Kidney (tissue), 14 donors: Measurements from ENCODE around the gene CCDC188. TPM values are rescaled to one million over a fixed set of nuclear protein-coding genes. Genes with fewer than 3 reads are reported as not detected.

Experiments used
- DNase-seq, 5 donors: peaks; one replicate each; pipeline ENCODE4 v3.0.0-alpha.2; 2013 to 2020
- FAIRE-seq: peaks from 2 replicates; lab custom pipeline; 2012; peaks lifted over from hg19 to GRCh38; lab: Jason Lieb, UNC
- H3K27ac ChIP-seq, 2 donors: one replicate each; pipeline ENCODE4 v1.7.0; 2013; ENCODE audit warnings: low read depth in 2 of 2, low read length in 2 of 2, inconsistent platforms in 1 of 2
- H3K27me3 ChIP-seq: one replicate; pipeline ENCODE4 v1.7.1; 2013; ENCODE audit warnings: low read length, inconsistent platforms; ENCODE audit not compliant: control insufficient read depth, insufficient read depth
- H3K36me3 ChIP-seq, 3 donors: one replicate each; pipeline versions ENCODE4 v1.7.0 to v1.7.1; 2013; ENCODE audit warnings: low read length in 3 of 3, control low read depth in 1 of 3, inconsistent platforms in 1 of 3; ENCODE audit not compliant: insufficient read depth in 3 of 3, control insufficient read depth in 2 of 3
- H3K4me1 ChIP-seq, 3 donors: one replicate each; pipeline versions ENCODE4 v1.7.0 to v1.7.1; 2013; ENCODE audit warnings: low read length in 3 of 3, inconsistent platforms in 1 of 3, low read depth in 1 of 3; ENCODE audit not compliant: control insufficient read depth in 2 of 3, insufficient read depth in 2 of 3
- H3K4me3 ChIP-seq, 3 donors: one replicate each; pipeline versions ENCODE4 v1.7.0 to v1.8.1; 2013; ENCODE audit warnings: low read length in 3 of 3, control low read depth in 1 of 3, inconsistent platforms in 1 of 3
- H3K9ac ChIP-seq, 3 donors: one replicate each; pipeline versions ENCODE4 v1.7.0 to v1.7.1; 2013; ENCODE audit warnings: low read length in 3 of 3, control low read depth in 1 of 3, inconsistent platforms in 1 of 3
- H3K9me3 ChIP-seq, 3 donors: one replicate each; pipeline versions ENCODE4 v1.7.0 to v1.7.1; 2013; ENCODE audit warnings: low read length in 3 of 3, control low read depth in 1 of 3, inconsistent platforms in 1 of 3; ENCODE audit not compliant: control insufficient read depth in 2 of 3, insufficient read depth in 1 of 3
- CTCF ChIP-seq: IDR thresholded peaks from 3 replicates; pipeline ENCODE4 v1.5.1; 2012; ENCODE audit warnings: mild to moderate bottlenecking, moderate library complexity, borderline replicate concordance; ENCODE audit not compliant: insufficient read depth; ENCODE audit errors: extremely low read depth
- intact Hi-C: fragments of 100-400 bp; cut with DNase I; formaldehyde crosslinking; loops from one replicate; pipeline ENCODE4 v1.11.1; 2022
- polyA plus RNA-seq: library from polyadenylated mRNA; stranded (reverse); fragments of 350-450 nt; fragmentation: Illumina TruSeq; extraction: RNeasy Lipid Tissue Mini Kit (QIAGEN cat#74804); gene quantifications from one replicate; pipeline ENCODE4 v1.2.3, GENCODE V29; 2014; ENCODE audit warnings: low read depth, low replicate concordance; ENCODE audit not compliant: insufficient read depth
- total RNA-seq: library from RNA; stranded (reverse); fragmentation: NEBNext Ultra II Directional; extraction: Animal tissue kit (Norgen Biotek cat#: 25700); gene quantifications from one replicate; pipeline ENCODE4 v1.2.1, GENCODE V29; 2021
- donor health status: control.
- donor health status: control.
- donor health status: control.
- donor health status: control.
- donor health status: control.
- donor health status: DM: yes; HTN: yes; CAD: no.
- donor health status: Normal renal cell carcinoma (clear cell type).

Gene CCDC188
- total and polyA plus RNA-seq, 2 donors from 2014 or later = 0.54 to 2.8 TPM

DNA sequence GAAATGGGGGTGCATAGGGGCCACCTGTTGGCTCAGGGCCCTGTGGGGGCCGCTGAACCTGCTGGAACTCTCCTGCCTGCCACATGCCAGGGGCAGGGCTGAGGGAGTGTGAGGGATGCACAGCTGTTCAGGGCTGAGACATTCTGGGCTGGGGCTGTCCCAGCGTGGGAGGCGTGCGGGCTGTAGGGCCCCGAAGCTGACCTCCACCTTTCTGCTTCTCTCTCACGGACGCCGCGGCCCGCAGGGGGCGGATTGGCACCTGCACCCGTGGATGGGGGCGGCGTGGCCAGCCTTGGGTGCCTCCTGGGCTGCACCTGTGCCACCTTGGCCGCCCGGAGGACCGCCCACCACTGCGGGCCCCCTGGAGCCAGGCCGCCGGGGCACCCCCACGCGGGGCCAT lies 4.1 kb downstream of the CCDC188 start:
- Histone ChIP-seq H3K4me3 (no peak overlapping the region), H3K9ac (no peak overlapping the region), H3K27ac (no peak overlapping the region), H3K9me3 (no peaks in the 10 kb centered on the region), H3K4me1 (no peaks in the 10 kb centered on the region), H3K27me3 (no peaks in the 10 kb centered on the region), H3K36me3 (no peaks in the 10 kb centered on the region)
- DNase-seq (no peak), FAIRE-seq (no peak)
- TF ChIP-seq CTCF = no peak
- intact Hi-C loops = no loop called here

GRCh38 chr22:20145832-20146223 lies 5.0 kb downstream of the CCDC188 start:
- H3K9me3 ChIP-seq = no peaks in the 10 kb centered on the region
- no peak overlapping the region for H3K4me3 ChIP-seq
- intact Hi-C loops = no loop called here
- DNase-seq (no peak), FAIRE-seq (no peak)
- no peaks in the 10 kb centered on the region for H3K4me1 ChIP-seq
- no peaks in the 10 kb centered on the region for H3K27me3 ChIP-seq
- H3K27ac ChIP-seq = no peak overlapping the region
- TF ChIP-seq CTCF = no peak
- H3K36me3 ChIP-seq = no peaks in the 10 kb centered on the region
- H3K9ac ChIP-seq = no peak overlapping the region

DNA sequence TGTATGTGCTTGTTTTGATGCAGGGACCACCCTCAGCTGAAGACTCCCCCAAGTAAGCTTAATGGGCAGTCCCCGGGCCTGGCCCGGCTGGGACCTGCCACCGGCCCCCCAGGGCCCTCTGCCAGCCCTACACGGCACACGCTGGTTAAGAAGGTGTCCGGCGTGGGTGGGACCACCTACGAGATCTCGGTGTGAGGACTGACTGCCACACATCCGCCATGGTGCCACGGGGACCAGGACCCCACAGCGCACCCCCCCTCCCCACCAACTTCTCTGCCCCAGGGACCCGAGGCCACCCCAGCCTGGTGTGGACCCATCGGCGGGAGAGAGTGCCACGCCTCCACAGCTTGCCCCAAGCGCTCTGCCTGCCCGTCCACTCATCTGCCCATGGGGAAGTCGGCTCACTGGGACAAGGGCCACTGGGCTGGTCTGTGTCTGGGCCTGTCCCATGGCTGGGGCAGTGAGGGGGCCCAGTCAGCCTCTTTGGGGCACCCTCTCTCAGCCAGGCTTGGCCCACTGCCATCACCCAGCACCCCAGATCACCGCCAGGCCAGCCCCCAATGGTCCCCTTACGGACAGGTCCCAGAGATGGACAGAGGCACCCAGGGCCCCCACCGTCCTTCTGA lies 5.5 kb downstream of the CCDC188 start:
- Histone ChIP-seq H3K27me3 (no peaks in the 10 kb centered on the region), H3K27ac (no peak overlapping the region), H3K9me3 (no peaks in the 10 kb centered on the region), H3K36me3 (no peaks in the 10 kb centered on the region), H3K9ac (no peak overlapping the region), H3K4me3 (no peak overlapping the region), H3K4me1 (no peaks in the 10 kb centered on the region)
- FAIRE-seq (no peak), DNase-seq (no peak)
- no peak for TF ChIP-seq CTCF
- intact Hi-C loops = no loop called here
